Fibroblast of lung (primary cell): ENCODE measurements around the gene ZNF785. TPM values are rescaled to one million over a fixed set of nuclear protein-coding genes. Genes with fewer than 3 reads are reported as not detected.
"Not testable (repeated sequence)": the region's sequence is repeated elsewhere in the genome, so short reads cannot be mapped to it uniquely, and the experiment has no call there.

Experiments used
- DNase-seq, 2 donors: peaks; one replicate each; pipeline versions ENCODE4 v3.0.0 to v3.0.0-alpha.2; 2010; ENCODE audit warnings: low read depth in 2 of 2
- H2AFZ ChIP-seq: 2 replicates; pipeline ENCODE4 v1.5.1; 2012; ENCODE audit warnings: low read length, control low read depth, inconsistent platforms
- H3K27ac ChIP-seq: 2 replicates; pipeline ENCODE4 v1.5.1; 2011; ENCODE audit warnings: low read length, control low read depth; ENCODE audit not compliant: insufficient read depth
- H3K27me3 ChIP-seq: 2 replicates; pipeline ENCODE4 v1.5.1; 2011; ENCODE audit warnings: mild to moderate bottlenecking, low read length; ENCODE audit not compliant: control insufficient read depth, insufficient read depth
- H3K36me3 ChIP-seq: 2 replicates; pipeline ENCODE4 v1.5.1; 2011; ENCODE audit warnings: low read length; ENCODE audit not compliant: control insufficient read depth, insufficient read depth
- H3K4me1 ChIP-seq: 2 replicates; pipeline ENCODE4 v1.5.1; 2011; ENCODE audit warnings: low read length; ENCODE audit not compliant: control insufficient read depth, insufficient read depth; ENCODE audit errors: extremely low read depth
- H3K4me2 ChIP-seq: 2 replicates; pipeline ENCODE4 v1.5.1; 2011; ENCODE audit warnings: low read length, control low read depth; ENCODE audit not compliant: insufficient read depth; ENCODE audit errors: extremely low read depth
- H3K4me3 ChIP-seq, 4 experiments: fragments of 200-600 bp in 1 of 4; sonication (generic) in 1 of 4; replicated peaks in 1 of 4; 2 replicates each; pipeline ENCODE4 v1.5.1; 2011 to 2016; ENCODE audit warnings: low read length in 4 of 4, low read depth in 3 of 4, mild to moderate bottlenecking in 3 of 4, control low read depth in 2 of 4, inconsistent platforms in 1 of 4, mixed read lengths in 1 of 4; ENCODE audit not compliant: insufficient read depth in 1 of 4; ENCODE audit errors: control extremely low read depth in 1 of 4
- H3K79me2 ChIP-seq: 2 replicates; pipeline ENCODE4 v1.5.1; 2012; ENCODE audit warnings: mild to moderate bottlenecking, low read length, inconsistent platforms; ENCODE audit not compliant: control insufficient read depth, insufficient read depth
- H3K9ac ChIP-seq: 2 replicates; pipeline ENCODE4 v1.5.1; 2011; ENCODE audit warnings: mild to moderate bottlenecking, low read length, control low read depth; ENCODE audit not compliant: insufficient read depth
- H3K9me3 ChIP-seq: 2 replicates; pipeline ENCODE4 v1.5.1; 2012; ENCODE audit warnings: low read depth, low read length; ENCODE audit not compliant: control insufficient read depth, insufficient read depth
- H4K20me1 ChIP-seq: 2 replicates; pipeline ENCODE4 v1.5.1; 2011; ENCODE audit warnings: low read length; ENCODE audit not compliant: control insufficient read depth, insufficient read depth; ENCODE audit errors: extremely low read depth
- CTCF ChIP-seq, 2 donors: IDR thresholded peaks in 1 of 2; conservative IDR thresholded peaks in 1 of 2; 1 replicate in 1 of 2; 2 replicates in 1 of 2; pipeline ENCODE4 v1.5.1; 2011 to 2012; ENCODE audit warnings: low read length in 2 of 2, control low read depth in 1 of 2, inconsistent platforms in 1 of 2, low read depth in 1 of 2, mild to moderate bottlenecking in 1 of 2
- EZH2 ChIP-seq: IDR thresholded peaks from 2 replicates; pipeline ENCODE4 v1.5.1; 2012; ENCODE audit warnings: low read length, control low read depth, mild to moderate bottlenecking; ENCODE audit errors: missing control alignments
- polyA plus RNA-seq, 2 donors: library from polyadenylated mRNA; depleted of rRNA in 1 of 2; stranded (reverse) in 1 of 2; unstranded in 1 of 2; fragments of >200 nt; gene quantifications; 2 replicates each; pipeline ENCODE4 v1.2.1, GENCODE V29; 2011 to 2012; ENCODE audit warnings: missing spikeins in 1 of 2
- total RNA-seq: library from RNA; depleted of rRNA; stranded (reverse); fragments of >200 nt; gene quantifications from 2 replicates; pipeline ENCODE4 v1.2.1, GENCODE V29; 2014

Gene ZNF785
- total and polyA plus RNA-seq, 2 donors (not counting 1 experiment from before 2014, with no cell fraction given) = 6.6 to 7.1 TPM

DNA sequence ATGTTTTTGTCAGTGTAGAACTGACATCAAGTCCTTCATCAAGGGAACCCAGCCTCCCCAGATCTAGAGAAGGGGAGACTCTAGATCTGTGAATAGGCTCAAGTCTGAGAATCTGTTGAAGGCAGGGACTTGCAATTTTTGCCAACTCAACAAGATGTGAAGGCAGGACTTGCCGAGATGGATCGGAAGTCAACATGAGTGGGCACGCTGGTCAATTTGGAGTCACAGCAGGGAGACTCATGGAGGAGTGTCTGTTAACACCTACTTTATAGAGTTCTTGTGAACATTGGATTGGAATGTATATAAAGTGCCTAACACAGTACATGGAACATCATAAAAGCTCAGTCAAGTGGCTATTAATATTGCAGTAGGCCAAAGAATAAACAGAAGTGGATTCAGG, 14.7 kb upstream of the ZNF785 start:
- TF ChIP-seq CTCF (conservative IDR thresholded peaks at IDR 0.05 in 1 of 2, IDR thresholded peaks at IDR 0.05 in 1 of 2; ENCODE audit: low read depth in 1 of 2, low read length in 2 of 2) (no peak), EZH2 (no peak)
- Histone ChIP-seq H3K9ac (no peak overlapping the region), H3K27ac (no peak overlapping the region), H3K4me2 (no peak overlapping the region), H3K4me3 (no peak overlapping the region), H2AFZ (no peak overlapping the region), H4K20me1 (no peaks in the 10 kb centered on the region), H3K9me3 (no peaks in the 10 kb centered on the region), H3K36me3 (peaks cover 12% of the 10 kb centered on the region), H3K27me3 (no peaks in the 10 kb centered on the region), H3K4me1 (peaks cover 6% of the 10 kb centered on the region), H3K79me2 (no peaks in the 10 kb centered on the region)
- no peak for DNase-seq

DNA sequence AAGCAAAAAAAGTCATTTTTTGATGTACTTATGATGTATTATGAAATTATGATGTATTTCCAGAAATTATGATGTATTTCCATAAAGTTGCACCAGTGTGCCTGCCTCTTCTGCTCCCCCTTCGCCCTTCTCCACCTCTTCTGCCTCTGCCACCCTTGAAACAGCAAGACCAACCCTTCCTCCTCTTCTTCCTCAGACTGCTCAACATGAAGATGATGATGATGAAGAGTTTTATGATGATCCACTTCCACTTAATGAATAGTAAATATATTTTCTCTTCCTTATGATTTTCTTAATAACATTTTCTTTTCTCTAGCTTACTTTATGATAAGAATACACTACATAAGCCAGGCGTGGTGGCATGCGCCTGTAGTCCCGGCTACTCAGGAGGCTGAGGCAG, 7.4 kb upstream of the ZNF785 start:
- no peaks in the 10 kb centered on the region for H3K36me3 ChIP-seq
- no peaks in the 10 kb centered on the region for H3K9me3 ChIP-seq
- DNase-seq = no peak
- no peaks in the 10 kb centered on the region for H3K4me1 ChIP-seq
- H2AFZ ChIP-seq = no peak overlapping the region
- no peak overlapping the region for H3K4me3 ChIP-seq
- H3K27me3 ChIP-seq = no peaks in the 10 kb centered on the region
- H3K4me2 ChIP-seq = no peak overlapping the region
- H3K79me2 ChIP-seq = no peaks in the 10 kb centered on the region
- no peaks in the 10 kb centered on the region for H4K20me1 ChIP-seq
- no peak for TF ChIP-seq CTCF (conservative IDR thresholded peaks at IDR 0.05 in 1 of 2, IDR thresholded peaks at IDR 0.05 in 1 of 2; ENCODE audit: low read depth in 1 of 2, low read length in 2 of 2)
- TF ChIP-seq EZH2 = no peak
- no peak overlapping the region for H3K27ac ChIP-seq
- H3K9ac ChIP-seq = no peak overlapping the region

GRCh38 chr16:30590869-30591268, 5.4 kb upstream of the ZNF785 start:
- not testable (repeated sequence) for H3K79me2 ChIP-seq, H3K27me3 ChIP-seq, H3K9me3 ChIP-seq, H3K4me2 ChIP-seq, H3K36me3 ChIP-seq, H3K4me1 ChIP-seq, H3K27ac ChIP-seq, H3K4me3 ChIP-seq, H2AFZ ChIP-seq, H4K20me1 ChIP-seq, H3K9ac ChIP-seq, DNase-seq

- H3K9ac ChIP-seq, H3K27ac ChIP-seq, H3K4me1 ChIP-seq, H3K36me3 ChIP-seq, DNase-seq, H3K9me3 ChIP-seq, H3K4me2 ChIP-seq, H3K4me3 ChIP-seq, H4K20me1 ChIP-seq, H3K79me2 ChIP-seq, H3K27me3 ChIP-seq, H2AFZ ChIP-seq: not testable (repeated sequence)
Observed at GRCh38 chr16:30589582-30589981, 4.1 kb upstream of the ZNF785 start.
